NCI-H748 (cell line): ENCODE measurements around the gene GDF15.
A peak's percentile ranks its signal among the peaks of the same experiment; 100 is the strongest.
"Not testable (repeated sequence)": the region's sequence is repeated elsewhere in the genome, so short reads cannot be mapped to it uniquely, and the experiment has no call there.

Experiments used
- DNase-seq: peaks from one replicate; lab custom pipeline; 2025; ENCODE audit not compliant: unreplicated experiment; lab: John Stamatoyannopoulos, UW

The GDF15 gene

GRCh38 chr19:18390065-18390907 is 4.3 kb downstream of the GDF15 start:
- no peak for DNase-seq

DNA sequence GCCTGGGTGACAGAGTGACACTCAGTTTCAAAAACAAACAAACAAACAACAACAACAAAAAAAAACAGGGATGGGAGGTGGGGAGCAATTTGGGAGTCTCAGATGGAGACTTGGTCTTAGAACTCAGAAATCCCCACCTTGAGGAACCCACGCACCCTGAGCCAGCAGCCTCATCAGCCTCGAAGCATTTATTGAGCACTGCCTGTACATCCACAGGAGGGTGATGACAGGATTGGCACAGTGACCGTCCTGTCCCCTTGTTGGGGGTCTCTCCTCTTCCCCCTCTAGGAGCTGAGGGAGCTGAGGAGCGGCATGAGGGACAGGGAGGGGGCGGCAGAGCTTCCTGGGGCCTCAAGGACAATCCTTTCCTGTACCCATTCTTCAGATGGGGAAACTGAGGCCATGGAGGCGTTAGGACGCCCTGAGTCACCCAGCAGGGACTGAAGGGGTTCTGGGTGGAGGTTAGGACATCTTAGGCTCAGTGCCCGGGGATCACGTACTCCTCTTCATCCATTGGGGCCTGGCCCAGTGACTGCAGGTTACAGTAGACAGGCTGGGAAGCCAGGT is 5.6 kb downstream of the GDF15 start:
- no peak for DNase-seq

GRCh38 chr19:18392417-18392816 is 6.5 kb downstream of the GDF15 start:
- DNase-seq, result no peak

DNA sequence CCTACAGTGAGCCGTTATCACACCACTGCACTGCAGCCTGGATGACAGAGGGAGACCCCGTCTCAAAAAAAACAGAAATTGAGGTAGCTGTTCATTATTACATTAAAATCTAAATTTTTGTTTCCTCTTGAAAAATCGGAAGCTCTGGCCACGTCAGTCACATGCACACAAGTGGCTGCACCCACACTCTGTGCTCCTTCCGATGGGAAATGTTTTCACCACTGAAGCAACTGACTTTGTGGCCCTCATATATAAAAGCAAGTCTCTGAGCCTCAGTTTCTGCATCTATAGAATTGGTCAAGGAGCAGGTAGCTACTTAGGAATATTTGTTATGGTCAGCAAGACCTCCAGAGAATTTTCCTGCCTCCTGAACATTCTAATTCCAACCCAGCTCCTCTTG is 7.0 kb downstream of the GDF15 start:
- DNase-seq, result no peak

DNA sequence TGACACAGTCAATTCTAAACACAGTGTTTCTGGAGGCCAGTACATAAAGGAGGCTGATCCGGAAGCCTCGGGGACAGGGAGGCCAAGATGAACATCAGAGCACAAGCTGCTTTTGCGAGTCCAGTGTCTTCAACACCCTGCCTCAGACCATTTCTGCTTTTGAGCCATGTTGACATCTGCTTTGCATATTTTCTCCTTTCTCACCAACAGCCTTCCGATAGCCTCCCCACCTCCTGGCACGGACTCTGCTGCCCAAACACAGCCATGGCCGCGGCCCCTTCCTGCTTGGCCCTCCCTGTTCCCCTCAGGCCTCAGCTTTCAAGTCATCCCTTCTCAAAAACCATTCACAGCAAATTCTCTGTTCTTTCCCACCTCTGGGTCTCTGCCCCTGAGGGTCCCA is 7.9 kb downstream of the GDF15 start:
- DNase-seq, result no peak

GRCh38 chr19:18396471-18397241 is 10.7 kb downstream of the GDF15 start:
- DNase-seq, result no peak

DNA sequence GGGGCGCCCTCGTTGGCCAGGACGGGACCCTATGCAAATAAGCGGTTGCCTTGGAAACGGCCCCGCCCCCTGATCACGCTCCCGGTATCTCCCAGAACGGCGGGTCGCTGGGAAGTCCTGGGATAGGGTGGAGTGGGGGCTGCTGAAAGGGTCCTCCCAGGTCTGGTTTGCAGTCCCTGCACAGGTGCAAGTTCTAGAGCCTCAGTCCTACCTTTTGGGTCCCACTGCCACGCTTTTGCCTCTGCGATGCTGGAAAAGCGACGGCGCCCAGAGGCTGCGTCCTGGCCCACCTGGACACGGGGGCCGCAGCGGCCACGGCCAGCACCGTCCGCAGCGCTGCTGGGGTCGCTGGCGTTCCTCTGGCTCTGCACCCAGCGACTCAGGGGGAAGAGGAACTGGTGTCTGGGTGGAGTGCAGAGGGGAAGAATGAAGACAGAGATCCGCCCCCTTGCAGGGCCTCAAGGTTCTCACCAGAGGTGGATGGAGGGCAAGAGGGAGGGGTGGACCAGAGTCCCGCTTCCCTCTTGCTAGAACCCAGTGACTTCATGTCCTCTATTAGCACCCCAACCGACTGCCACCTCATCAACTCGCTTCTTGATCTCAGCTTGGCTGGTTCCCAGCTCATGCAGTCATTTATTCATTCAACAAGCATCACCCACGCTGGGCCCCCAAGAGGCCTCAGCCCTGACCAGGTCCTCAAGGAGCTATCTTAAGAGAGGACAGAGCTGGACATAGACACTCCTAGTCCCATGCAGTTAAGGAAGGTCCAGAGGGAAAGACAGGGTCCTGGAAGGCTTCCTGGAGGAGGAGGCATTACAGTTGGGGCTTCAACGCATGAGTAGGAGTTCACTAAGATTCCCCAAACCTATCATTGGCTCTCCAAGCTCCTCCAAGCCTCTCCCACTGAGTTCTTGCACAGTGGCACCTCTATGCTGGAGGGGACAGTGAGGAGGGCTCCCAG is 11.6 kb downstream of the GDF15 start, which contains the start of gene LRRC25:
Gene LRRC25, minus strand, starts transcription at position 381 of the 961 bp plus-strand sequence. CDS start 659 bp downstream, outside the sequence.
- DNase-seq, result no peak

GRCh38 chr19:18399008-18399407 is 13.1 kb downstream of the GDF15 start:
- no peak for DNase-seq

GRCh38 chr19:18401580-18402112 is 15.7 kb downstream of the GDF15 start:
- DNase-seq, result no peak

DNA sequence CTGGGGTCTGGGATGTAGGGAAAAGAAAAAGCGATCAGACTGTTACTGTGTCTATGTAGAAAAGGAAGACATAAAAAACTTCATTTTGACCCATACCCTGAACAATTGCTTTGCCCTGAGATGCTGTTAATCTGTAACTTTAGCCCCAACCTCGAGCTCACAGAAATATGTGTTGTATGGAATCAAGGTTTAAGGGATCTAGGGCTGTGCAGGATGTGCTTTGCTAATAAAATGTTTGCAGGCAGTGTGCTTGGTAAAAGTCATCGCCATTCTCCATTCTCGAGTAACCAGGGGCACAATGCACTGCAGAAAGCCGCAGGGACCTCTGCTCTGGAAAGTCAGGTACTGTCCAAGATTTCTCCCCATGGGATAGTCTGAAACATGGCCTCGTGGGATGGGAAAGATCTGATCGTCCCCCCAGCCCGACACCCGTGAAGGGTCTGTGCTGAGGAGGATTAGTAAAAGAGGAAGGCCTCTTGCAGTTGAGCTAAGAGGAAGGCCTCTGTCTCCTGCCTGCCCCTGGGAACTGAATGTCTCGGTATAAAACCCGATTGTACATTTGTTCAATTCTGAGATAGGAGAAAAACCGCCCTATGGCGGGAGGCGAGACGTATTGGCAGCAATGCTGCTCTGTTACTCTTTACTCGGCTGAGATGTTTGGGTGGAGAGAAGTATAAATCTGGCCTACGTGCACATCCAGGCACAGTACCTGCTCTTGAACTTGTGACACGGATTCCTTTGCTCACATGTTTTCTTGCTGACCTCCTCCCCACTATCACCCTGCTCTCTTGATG is 16.7 kb downstream of the GDF15 start:
- not testable (repeated sequence) for DNase-seq

- not testable (repeated sequence) for DNase-seq
Observed at GRCh38 chr19:18405754-18406153, 19.8 kb downstream of the GDF15 start.

- DNase-seq, result no peak
Observed at GRCh38 chr19:18406749-18407148, 20.8 kb downstream of the GDF15 start.

DNA sequence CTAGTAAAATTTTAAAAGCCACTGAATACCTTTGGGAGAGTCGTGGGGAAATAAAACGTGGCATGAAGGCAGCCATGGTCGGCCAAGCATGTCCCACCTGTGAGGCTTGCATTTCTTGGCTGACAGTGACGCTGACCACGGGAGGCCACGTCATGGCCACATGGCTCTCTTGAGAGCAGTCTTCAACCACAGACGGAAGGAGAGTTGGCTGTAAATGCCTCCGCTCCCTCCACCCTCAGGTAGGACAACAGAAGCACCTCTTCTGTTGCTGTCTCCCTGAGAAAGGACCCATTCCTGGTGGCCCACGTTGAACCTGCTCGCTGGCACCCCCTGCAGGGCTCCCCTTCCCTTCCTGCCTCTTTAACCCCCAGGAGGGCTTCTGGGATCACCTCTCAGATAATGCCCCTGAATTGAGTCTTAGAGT is 22.1 kb downstream of the GDF15 start:
- no peak for DNase-seq

GRCh38 chr19:18412610-18413239 is 26.8 kb downstream of the GDF15 start:
- no peak for DNase-seq

- DNase-seq, result peak; percentile 80
Observed at GRCh38 chr19:18414504-18415177, 28.7 kb downstream of the GDF15 start.

DNA sequence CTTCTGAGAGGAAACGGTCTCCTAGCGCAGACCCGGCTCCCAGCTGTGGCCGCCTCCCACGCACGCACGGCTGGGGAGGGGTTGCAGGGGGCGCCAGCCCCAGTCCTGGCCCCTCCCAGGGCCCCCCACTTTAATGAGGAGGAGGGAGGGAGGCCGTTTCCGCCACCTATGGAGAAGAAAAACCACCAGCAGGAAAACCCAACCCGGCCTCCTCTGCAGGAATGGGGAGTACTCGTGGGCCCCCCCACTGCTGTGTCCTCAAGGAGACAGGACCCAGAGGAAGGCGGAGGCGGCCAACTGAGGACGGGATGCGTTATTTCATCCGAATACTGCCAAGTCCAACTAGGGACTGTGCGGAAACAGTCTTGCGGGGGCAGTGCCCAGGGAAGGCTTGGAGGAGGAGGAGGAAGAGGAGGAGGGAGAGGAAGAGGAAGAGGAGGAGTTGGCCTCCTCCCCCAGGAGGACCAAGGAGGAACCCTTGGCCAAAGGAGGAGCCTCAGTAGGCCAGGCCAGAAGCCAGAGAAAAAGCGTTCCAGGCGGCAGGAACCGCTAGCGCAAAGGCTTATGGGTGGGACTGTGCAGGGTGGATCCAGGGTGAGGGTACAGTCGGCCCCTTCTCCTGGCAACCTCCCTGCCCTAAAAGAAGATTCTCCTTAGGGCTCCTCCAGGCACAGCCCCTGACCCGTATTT is 29.4 kb downstream of the GDF15 start:
- no peak for DNase-seq

GRCh38 chr19:18416778-18417249 is 30.9 kb downstream of the GDF15 start:
- peak; percentile 89 for DNase-seq
